Tracheal epithelial cell (primary cell): ENCODE data around the gene LIPH. TPM values are rescaled to one million over a fixed set of nuclear protein-coding genes. Genes with fewer than 3 reads are reported as not detected.

Experiments used
- total RNA-seq: library from RNA; depleted of rRNA; stranded (reverse); fragments of >200 nt; gene quantifications from 2 replicates; pipeline ENCODE4 v1.2.1, GENCODE V29; 2014

LIPH gene
- 1.7 and 3.9 TPM in 2 replicates for total RNA-seq

DNA sequence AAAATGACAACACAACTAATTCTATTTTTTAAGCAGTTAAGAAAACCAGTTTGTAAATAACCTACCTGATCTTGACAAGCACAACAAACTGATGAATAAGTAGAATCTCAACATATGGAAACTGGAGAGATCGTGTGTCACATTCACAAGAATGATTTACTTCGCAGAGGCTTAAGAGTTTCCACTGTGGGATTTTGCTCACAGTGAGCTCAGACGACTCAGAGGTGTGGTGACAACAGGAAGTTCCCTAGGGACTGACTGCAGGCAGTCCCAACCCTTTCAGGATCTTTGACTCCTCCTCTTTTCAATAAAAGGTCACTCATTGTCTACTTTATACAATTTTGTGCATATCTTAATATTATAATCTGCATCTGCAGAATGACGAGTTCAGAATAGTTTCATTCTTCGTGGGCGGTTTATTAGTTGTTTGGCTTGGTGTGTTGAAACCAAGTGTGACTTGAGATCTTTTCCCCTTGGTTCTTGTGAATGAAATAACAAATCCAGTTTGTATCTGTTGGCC lies at the start of gene LIPH:
Gene LIPH, minus strand, starts transcription at position 231 of the 520 bp plus-strand sequence. Its CDS starts 117 bp downstream, at position 114.

GRCh38 chr3:185585859-185586685 lies 33.7 kb upstream of the LIPH start, which contains the start of gene SENP2:
Gene SENP2 (plus strand): TSS chr3:185586295. CDS start chr3:185586414, 119 bp downstream.

DNA sequence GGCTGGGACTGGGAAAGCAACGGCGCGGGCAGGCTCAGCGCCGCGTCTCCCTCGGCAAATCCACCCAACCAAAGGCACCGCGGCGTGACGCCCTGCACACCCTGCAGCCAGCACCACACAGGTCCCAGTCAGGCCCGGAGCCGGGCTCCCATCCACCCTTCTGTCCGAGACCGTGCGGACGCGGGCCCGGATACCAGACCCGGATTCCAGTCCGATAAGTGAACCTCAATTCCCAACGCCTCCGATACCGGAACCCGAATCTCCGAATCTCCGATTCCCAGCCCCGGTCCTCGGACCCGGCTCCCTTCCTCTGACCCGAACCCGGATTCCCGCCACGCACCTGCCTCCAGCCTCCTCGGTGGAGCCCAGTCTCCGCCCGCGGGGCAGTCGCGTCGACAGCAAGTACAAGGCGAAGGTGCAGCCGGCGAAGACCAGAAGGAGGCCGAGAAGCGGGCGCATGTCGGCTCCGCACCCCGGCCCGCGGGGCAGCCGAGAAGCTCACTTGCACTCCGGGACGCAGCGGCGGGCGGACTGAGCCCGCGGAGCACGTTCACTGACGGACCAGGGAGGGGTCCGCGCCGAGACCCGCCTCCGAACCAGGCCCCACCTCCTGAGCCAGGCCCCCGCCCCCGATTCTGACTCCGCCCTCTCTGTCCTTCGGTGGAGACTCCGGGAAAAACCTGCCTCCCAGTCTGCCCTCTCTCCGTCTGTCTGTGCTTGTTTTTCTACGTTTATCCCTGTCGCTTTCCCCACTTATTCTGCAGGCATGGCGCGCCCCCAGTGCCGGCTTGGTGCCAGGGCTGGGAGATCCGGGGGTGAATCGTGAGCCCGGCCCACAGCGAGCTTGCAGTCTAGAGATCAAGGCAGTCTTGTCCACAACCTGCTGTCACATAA lies 53.6 kb downstream of the LIPH start, which contains the start of gene TMEM41A:
Gene TMEM41A, minus strand, starts transcription at position 533 of the 894 bp plus-strand sequence. Its CDS starts 74 bp downstream, at position 459.

Other genes starting within 250 kb of the LIPH start
- gene MAP3K13, start 189.5 kb downstream of the LIPH start, total RNA-seq, result 15.3 and 24.3 TPM in 2 replicates
- gene TMEM41A, start 53.6 kb downstream of the LIPH start, total RNA-seq, result 20.2 and 20.7 TPM in 2 replicates
- gene SENP2, start 33.7 kb upstream of the LIPH start, total RNA-seq, result 20.2 and 26.7 TPM in 2 replicates